ENCODE data around the gene SV2C.

DNA sequence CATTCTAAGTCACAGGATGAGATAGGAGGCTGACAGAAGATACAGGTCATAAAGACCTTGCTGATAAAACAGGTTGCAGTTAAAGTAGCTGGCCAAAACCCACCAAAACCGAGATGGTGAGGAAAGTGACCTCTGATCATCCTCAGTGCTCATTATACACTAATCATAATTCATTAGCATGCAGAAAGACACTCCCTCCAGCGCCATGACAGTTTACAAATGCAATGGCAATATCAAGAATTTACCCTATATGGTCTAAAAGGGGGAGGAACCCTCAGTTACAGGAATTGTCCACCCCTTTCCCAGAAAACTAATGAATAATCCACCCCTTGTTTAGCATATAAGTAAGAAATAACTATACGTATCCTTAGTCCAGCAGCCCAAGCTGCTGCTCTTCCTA is 256.7 kb downstream of the SV2C start:
- TF ChIP-seq CTCF (IDR thresholded peaks at IDR 0.05; ENCODE audit: low read depth, low read length) = no peak
- TF ChIP-seq EZH2phosphoT487 (IDR thresholded peaks at IDR 0.05; ENCODE audit: low read depth) = no peak
